Immature natural killer cell (primary cell): ENCODE results near the gene DUXA. TPM values are rescaled to one million over a fixed set of nuclear protein-coding genes. Genes with fewer than 3 reads are reported as not detected.
"Not testable (repeated sequence)": the region's sequence is repeated elsewhere in the genome, so short reads cannot be mapped to it uniquely, and the experiment has no call there.

Experiments used
- DNase-seq, 3 donors: peaks; one replicate each; pipeline ENCODE4 v3.0.0; 2022; ENCODE audit warnings: mixed read lengths in 1 of 3
- H3K27ac Mint-ChIP-seq, 6 donors: one replicate each; pipeline ENCODE4 v1.8.0; 2020; ENCODE audit warnings: mixed read lengths in 6 of 6, mild to moderate bottlenecking in 5 of 6, inconsistent platforms in 4 of 6, moderate library complexity in 3 of 6
- H3K27me3 Mint-ChIP-seq, 3 donors: one replicate each; pipeline ENCODE4 v1.8.0; 2020 to 2021; ENCODE audit warnings: low read depth in 3 of 3, mild to moderate bottlenecking in 3 of 3, mixed read lengths in 3 of 3, moderate library complexity in 3 of 3, inconsistent platforms in 1 of 3
- H3K36me3 Mint-ChIP-seq, 3 donors: one replicate each; pipeline ENCODE4 v1.8.0; 2020; ENCODE audit warnings: mixed read lengths in 3 of 3, inconsistent platforms in 2 of 3, mild to moderate bottlenecking in 2 of 3
- H3K4me1 Mint-ChIP-seq, 2 donors: one replicate each; pipeline ENCODE4 v1.8.0; 2020; ENCODE audit warnings: inconsistent platforms in 2 of 2, mild to moderate bottlenecking in 2 of 2, mixed read lengths in 2 of 2, moderate library complexity in 1 of 2
- H3K4me3 Mint-ChIP-seq, 5 donors: one replicate each; pipeline ENCODE4 v1.8.0; 2020; ENCODE audit warnings: mild to moderate bottlenecking in 5 of 5, mixed read lengths in 5 of 5, inconsistent platforms in 3 of 5, moderate library complexity in 3 of 5
- H3K9me3 Mint-ChIP-seq, 6 donors: one replicate each; pipeline ENCODE4 v1.8.0; 2020; ENCODE audit warnings: mild to moderate bottlenecking in 6 of 6, mixed read lengths in 6 of 6, inconsistent platforms in 4 of 6, moderate library complexity in 3 of 6
- polyA plus RNA-seq, 3 donors: library from polyadenylated mRNA; unstranded; fragments of 300-500 nt; fragmentation: Illumina TruSeq; gene quantifications; one replicate each; pipeline ENCODE4 v1.2.3, GENCODE V29; 2021

Gene DUXA
- not detected for polyA plus RNA-seq

GRCh38 chr19:57167385-57167784, at the start of gene DUXA:
Gene DUXA, minus strand, starts transcription at chr19:57167485. Its CDS starts 42 bp downstream, at chr19:57167443.
- Mint-ChIP-seq H3K4me1 (peaks cover 8 to 10% of the 10 kb centered on the region in 2 donors), H3K27ac (no peak within 1 kb of the TSS), H3K4me3 (no peak within 1 kb of the TSS), H3K27me3 (peaks cover 6 to 8% (median 6%) of the 10 kb centered on the region in 3 donors), H3K36me3 (peaks cover 0 to 4% (median 0%) of the 10 kb centered on the region in 3 donors), H3K9me3 (peaks cover 0 to 8% (median 4%) of the 10 kb centered on the region in 6 donors)
- no peak for DNase-seq

- Mint-ChIP-seq H3K4me1 (peaks cover 8 to 35% of the 10 kb centered on the region in 2 donors), H3K27ac (no peak overlapping the region), H3K4me3 (no peak overlapping the region), H3K36me3 (peaks cover 30 to 37% (median 35%) of the 10 kb centered on the region in 3 donors), H3K27me3 (no peaks in the 10 kb centered on the region), H3K9me3 (no peaks in the 10 kb centered on the region)
- DNase-seq: no peak
Observed at GRCh38 chr19:57212109-57212508, 44.8 kb upstream of the DUXA start.

GRCh38 chr19:57210381-57210780, 43.1 kb upstream of the DUXA start:
- H3K27me3 Mint-ChIP-seq: no peaks in the 10 kb centered on the region
- no peak overlapping the region for H3K27ac Mint-ChIP-seq
- H3K4me1 Mint-ChIP-seq: peaks cover 6 to 30% of the 10 kb centered on the region in 2 donors
- peaks cover 30 to 43% (median 33%) of the 10 kb centered on the region in 3 donors for H3K36me3 Mint-ChIP-seq
- no peak for DNase-seq
- H3K4me3 Mint-ChIP-seq: no peak overlapping the region
- no peaks in the 10 kb centered on the region for H3K9me3 Mint-ChIP-seq

- H3K4me1 Mint-ChIP-seq: peaks cover 32 to 45% of the 10 kb centered on the region in 2 donors
- H3K9me3 Mint-ChIP-seq: no peaks in the 10 kb centered on the region
- H3K27ac Mint-ChIP-seq: no peak overlapping the region
- peaks cover 2 to 35% (median 7%) of the 10 kb centered on the region in 3 donors for H3K36me3 Mint-ChIP-seq
- H3K4me3 Mint-ChIP-seq: no peak overlapping the region
- DNase-seq: no peak
- peaks cover 0 to 2% (median 0%) of the 10 kb centered on the region in 3 donors for H3K27me3 Mint-ChIP-seq
Observed at GRCh38 chr19:57202160-57202559, 34.9 kb upstream of the DUXA start.

- peaks cover 33 to 56% of the 10 kb centered on the region in 2 donors for H3K4me1 Mint-ChIP-seq
- not testable (repeated sequence) for H3K27ac Mint-ChIP-seq, H3K27me3 Mint-ChIP-seq, H3K4me3 Mint-ChIP-seq, DNase-seq, H3K9me3 Mint-ChIP-seq
- H3K36me3 Mint-ChIP-seq: peaks cover 21 to 39% (median 32%) of the 10 kb centered on the region in 3 donors
Observed at GRCh38 chr19:57197874-57198273, 30.6 kb upstream of the DUXA start.

- Mint-ChIP-seq H3K4me3 (peak overlapping the region; percentile 90 to 96 (median 94)), H3K27me3 (peaks cover 4 to 15% (median 12%) of the 10 kb centered on the region in 3 donors), H3K9me3 (peaks cover 0 to 18% (median 5%) of the 10 kb centered on the region in 6 donors), H3K4me1 (peaks cover 34 to 55% of the 10 kb centered on the region in 2 donors), H3K36me3 (peaks cover 21 to 48% (median 41%) of the 10 kb centered on the region in 3 donors), H3K27ac (peak overlapping the region; percentile 87 to 97 (median 92))
- DNase-seq: peak; percentile 11 to 28 (median 24)
Observed at GRCh38 chr19:57192993-57193392, 25.7 kb upstream of the DUXA start.

GRCh38 chr19:57192077-57192420, 24.8 kb upstream of the DUXA start:
- Mint-ChIP-seq H3K4me1 (peaks cover 34 to 55% of the 10 kb centered on the region in 2 donors), H3K4me3 (peak overlapping the region; percentile 90 to 96 (median 94)), H3K27me3 (peaks cover 5 to 24% (median 12%) of the 10 kb centered on the region in 3 donors), H3K27ac (peak overlapping the region; percentile 87 to 97 (median 92)), H3K36me3 (peaks cover 21 to 41% (median 39%) of the 10 kb centered on the region in 3 donors), H3K9me3 (peaks cover 2 to 18% (median 8%) of the 10 kb centered on the region in 6 donors)
- DNase-seq: no peak

- Mint-ChIP-seq H3K4me1 (peaks cover 34 to 48% of the 10 kb centered on the region in 2 donors), H3K27me3 (peaks cover 7 to 24% (median 13%) of the 10 kb centered on the region in 3 donors), H3K36me3 (peaks cover 15 to 35% (median 33%) of the 10 kb centered on the region in 3 donors), H3K27ac (peak within 1 kb of the TSS; percentile 91 to 97 (median 97)), H3K9me3 (peaks cover 2 to 18% (median 8%) of the 10 kb centered on the region in 6 donors), H3K4me3 (peak within 1 kb of the TSS; percentile 90 to 96 (median 94))
- DNase-seq: peak; percentile 88 to 89 (median 88)
Observed at GRCh38 chr19:57191141-57192076, 24.1 kb upstream of the DUXA start, which contains the start of gene ZNF264. Gene ZNF264, plus strand, starts transcription at chr19:57191500. Its CDS starts 414 bp downstream, at chr19:57191914.

GRCh38 chr19:57190301-57190700, 23.0 kb upstream of the DUXA start:
- H3K9me3 Mint-ChIP-seq: peaks cover 2 to 18% (median 8%) of the 10 kb centered on the region in 6 donors
- H3K36me3 Mint-ChIP-seq: peaks cover 11 to 31% (median 26%) of the 10 kb centered on the region in 3 donors
- peaks cover 7 to 24% (median 16%) of the 10 kb centered on the region in 3 donors for H3K27me3 Mint-ChIP-seq
- H3K27ac Mint-ChIP-seq: peak overlapping the region; percentile 91 to 97 (median 97)
- H3K4me3 Mint-ChIP-seq: peak overlapping the region; percentile 90 to 96 (median 94)
- no peak for DNase-seq
- H3K4me1 Mint-ChIP-seq: peaks cover 34 to 48% of the 10 kb centered on the region in 2 donors

- DNase-seq: peak; percentile 50 to 59 (median 55)
- H3K27ac Mint-ChIP-seq: peak overlapping the region; percentile 63 to 88 (median 75)
- H3K27me3 Mint-ChIP-seq: peaks cover 3 to 10% (median 6%) of the 10 kb centered on the region in 3 donors
- peaks cover 3 to 13% (median 7%) of the 10 kb centered on the region in 6 donors for H3K9me3 Mint-ChIP-seq
- H3K36me3 Mint-ChIP-seq: no peaks in the 10 kb centered on the region
- peaks cover 16 to 23% of the 10 kb centered on the region in 2 donors for H3K4me1 Mint-ChIP-seq
- H3K4me3 Mint-ChIP-seq: peak overlapping the region; percentile 77 to 86 (median 82)
Observed at GRCh38 chr19:57171551-57172081, 4.3 kb upstream of the DUXA start.

GRCh38 chr19:57165846-57166245, 1.4 kb downstream of the DUXA start:
- Mint-ChIP-seq H3K36me3 (peaks cover 0 to 4% (median 0%) of the 10 kb centered on the region in 3 donors), H3K4me1 (no peaks in the 10 kb centered on the region)

GRCh38 chr19:57161985-57162539, 5.2 kb downstream of the DUXA start:
- Mint-ChIP-seq H3K4me3 (no peak overlapping the region), H3K27me3 (peaks cover 2 to 3% (median 2%) of the 10 kb centered on the region in 3 donors), H3K9me3 (peaks cover 0 to 13% (median 7%) of the 10 kb centered on the region in 6 donors), H3K27ac (no peak overlapping the region), H3K36me3 (peaks cover 0 to 4% (median 0%) of the 10 kb centered on the region in 3 donors), H3K4me1 (no peaks in the 10 kb centered on the region)
- no peak for DNase-seq

More at GRCh38 chr19:57165846-57166245, 1.4 kb downstream of the DUXA start:
- H3K9me3 Mint-ChIP-seq: peaks cover 0 to 8% (median 4%) of the 10 kb centered on the region in 6 donors
- peak overlapping the region in 1 of 6 donors; percentile 1 for H3K27ac Mint-ChIP-seq
- H3K4me3 Mint-ChIP-seq: no peak overlapping the region
- H3K27me3 Mint-ChIP-seq: peaks cover 3 to 4% (median 3%) of the 10 kb centered on the region in 3 donors
- DNase-seq: no peak

GRCh38 chr19:57152921-57153320, 14.4 kb downstream of the DUXA start:
- H3K27ac Mint-ChIP-seq: no peak overlapping the region
- no peaks in the 10 kb centered on the region for H3K4me1 Mint-ChIP-seq
- no peak overlapping the region for H3K4me3 Mint-ChIP-seq
- DNase-seq: no peak
- H3K36me3 Mint-ChIP-seq: peaks cover 0 to 4% (median 3%) of the 10 kb centered on the region in 3 donors
- H3K27me3 Mint-ChIP-seq: peaks cover 2 to 7% (median 5%) of the 10 kb centered on the region in 3 donors
- H3K9me3 Mint-ChIP-seq: peaks cover 0 to 20% (median 8%) of the 10 kb centered on the region in 6 donors
